NT2/D1 (cell line): ENCODE results near the gene FOLR1.

Experiments used
- SUZ12 ChIP-seq: IDR thresholded peaks from 2 replicates; pipeline ENCODE4 v1.6.1; 2011; ENCODE audit not compliant: insufficient read length, insufficient read depth; ENCODE audit errors: extremely low read depth
- ZNF274 ChIP-seq: IDR thresholded peaks from 2 replicates; pipeline ENCODE4 v1.6.1; 2011; ENCODE audit warnings: mild to moderate bottlenecking, low read depth, low read length

DNA sequence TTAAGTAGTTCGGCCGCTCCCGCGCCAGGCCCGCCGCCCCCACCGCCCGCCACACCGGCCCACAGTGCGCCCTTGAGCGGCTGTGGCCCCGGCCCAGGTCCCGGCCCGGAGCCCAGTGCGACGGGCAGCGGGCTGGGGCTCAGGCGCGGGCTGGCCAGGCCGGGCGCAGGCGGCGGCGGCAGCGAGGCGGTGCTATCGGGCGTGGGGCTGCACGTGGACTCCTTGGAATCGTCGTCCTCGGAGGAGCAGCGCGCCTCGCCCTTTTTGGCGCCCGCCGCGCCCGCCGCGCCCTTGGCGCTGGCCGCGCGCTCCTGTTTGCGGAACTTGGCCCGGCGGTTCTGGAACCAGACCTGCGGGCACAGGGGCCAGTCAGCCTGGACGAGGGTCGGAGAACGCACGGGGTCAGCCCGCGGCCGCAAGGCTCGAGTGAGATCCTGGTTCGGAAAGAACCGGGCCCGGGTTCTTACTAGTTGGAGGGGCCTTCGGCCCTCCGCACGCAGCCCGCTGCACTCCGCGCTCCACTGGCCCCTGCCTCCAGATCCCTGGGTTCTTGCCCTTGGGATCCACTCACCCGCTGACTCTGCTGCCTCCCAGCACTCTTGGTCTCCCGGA lies 48.0 kb downstream of the FOLR1 start:
- TF ChIP-seq ZNF274 (no peak), SUZ12 (no peak)
